GM21515 (cell line): ENCODE measurements around the gene VPS18.
A peak's percentile ranks its signal among the peaks of the same experiment; 100 is the strongest.

ENCODE experiments used
- ATAC-seq: cut with Tn5 transposase; IDR thresholded peaks from one replicate; pipeline ENCODE4 v1.9.1; 2021; ENCODE audit not compliant: unreplicated experiment

Gene VPS18

DNA sequence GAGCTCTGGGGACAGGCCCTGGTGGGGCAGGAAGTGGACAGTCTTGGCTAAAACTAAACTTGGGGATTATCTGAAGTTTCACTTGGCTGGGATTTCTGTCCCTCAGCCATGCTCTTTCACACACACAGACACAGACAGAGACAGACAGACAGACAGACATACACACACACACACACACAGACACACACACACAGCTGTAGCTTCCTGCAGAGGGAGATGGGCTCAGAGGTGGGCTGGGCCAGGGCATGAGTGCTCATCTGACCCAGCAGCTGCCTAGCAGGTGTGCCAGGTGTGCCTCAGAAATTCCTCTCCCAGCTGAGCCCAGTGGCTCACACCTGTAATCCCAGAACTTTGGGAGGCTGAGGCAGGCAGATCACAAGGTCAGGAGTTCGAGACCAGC lies 23.5 kb upstream of the VPS18 start:
- no peak for ATAC-seq

DNA sequence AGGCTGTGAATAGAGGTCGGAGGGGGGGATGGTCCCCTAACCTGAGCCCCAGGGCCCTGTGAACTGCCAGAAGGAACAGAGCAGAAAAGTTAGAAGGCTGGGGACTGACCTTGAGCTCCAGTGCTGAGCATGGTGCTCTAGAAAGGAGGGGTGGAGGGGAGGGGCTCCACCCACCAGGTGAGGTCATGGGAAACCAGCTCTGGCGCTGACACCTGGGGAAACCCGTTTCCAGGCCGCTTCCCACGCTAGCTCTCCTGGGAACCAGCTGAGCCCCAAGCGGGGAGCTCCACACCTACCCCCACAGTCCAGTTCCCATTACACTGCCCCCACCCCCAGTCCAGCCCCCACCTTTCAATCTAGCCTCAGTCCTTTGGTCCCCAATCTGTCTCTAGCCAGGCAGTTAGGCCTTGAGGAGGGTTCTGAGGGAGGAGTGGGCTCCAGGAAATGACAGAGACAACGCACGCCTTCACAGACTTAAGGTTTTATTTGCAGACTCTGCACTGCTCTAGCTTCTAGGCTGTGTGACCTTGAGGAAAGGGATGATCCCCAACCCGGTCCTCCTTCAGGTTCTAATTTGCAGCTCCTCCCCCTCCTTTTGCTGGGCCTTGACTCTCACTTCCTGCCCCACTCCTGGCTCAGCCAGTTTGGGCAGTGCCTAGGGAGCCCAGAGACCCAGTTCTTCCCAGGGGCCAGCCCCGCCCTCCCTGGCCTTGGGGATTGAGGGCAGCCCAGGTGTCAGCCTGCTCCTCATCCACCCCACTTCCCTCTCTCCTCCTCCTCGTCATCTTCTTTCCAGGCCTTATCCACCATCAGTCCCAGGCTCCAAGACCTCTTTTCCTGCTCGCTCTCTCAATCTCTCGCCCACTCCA lies 22.3 kb upstream of the VPS18 start:
- ATAC-seq: no peak

DNA sequence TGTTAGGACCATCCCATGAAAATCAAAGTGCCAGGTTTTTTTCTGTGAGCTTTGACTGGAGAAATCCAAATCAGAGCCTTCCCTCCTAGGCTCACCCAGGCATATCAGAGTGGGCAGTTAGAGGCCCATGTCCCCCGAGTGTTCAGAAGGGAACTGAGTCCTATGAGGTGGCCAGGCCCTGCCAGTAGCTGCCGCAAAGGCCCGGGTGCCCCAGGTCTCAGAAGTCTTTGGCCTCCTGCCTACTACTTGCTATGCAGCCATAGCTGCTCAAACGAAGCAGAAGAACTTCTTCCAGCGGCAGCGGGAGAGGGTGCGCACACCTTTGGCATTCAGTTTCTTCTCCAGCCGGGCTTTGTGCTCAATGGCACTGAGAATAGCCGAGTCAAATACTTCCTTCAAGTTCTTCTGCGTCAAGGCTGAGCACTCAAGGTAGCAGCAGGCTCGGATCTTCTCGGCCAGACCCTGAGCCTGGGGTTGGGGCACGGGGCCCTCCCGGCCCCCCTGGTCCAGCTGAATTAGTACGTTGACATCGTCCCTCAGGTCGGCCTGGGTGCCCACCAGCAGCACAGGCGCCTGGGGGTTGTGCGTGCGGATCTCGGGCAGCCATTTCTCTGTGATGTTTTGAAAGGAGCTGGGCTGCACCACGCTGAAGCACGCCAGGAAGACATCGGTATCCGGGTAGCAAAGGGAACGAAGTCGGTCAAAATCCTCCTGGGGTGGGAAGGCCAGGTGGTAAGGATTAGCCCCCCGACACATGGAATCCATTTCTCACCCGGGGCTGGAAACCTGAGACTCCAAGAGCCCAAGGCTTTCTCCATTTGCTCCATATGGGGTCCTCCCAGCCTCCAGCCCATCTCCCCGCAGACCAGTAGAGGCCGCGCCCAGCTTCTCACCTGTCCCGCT lies 21.2 kb upstream of the VPS18 start:
- no peak for ATAC-seq

DNA sequence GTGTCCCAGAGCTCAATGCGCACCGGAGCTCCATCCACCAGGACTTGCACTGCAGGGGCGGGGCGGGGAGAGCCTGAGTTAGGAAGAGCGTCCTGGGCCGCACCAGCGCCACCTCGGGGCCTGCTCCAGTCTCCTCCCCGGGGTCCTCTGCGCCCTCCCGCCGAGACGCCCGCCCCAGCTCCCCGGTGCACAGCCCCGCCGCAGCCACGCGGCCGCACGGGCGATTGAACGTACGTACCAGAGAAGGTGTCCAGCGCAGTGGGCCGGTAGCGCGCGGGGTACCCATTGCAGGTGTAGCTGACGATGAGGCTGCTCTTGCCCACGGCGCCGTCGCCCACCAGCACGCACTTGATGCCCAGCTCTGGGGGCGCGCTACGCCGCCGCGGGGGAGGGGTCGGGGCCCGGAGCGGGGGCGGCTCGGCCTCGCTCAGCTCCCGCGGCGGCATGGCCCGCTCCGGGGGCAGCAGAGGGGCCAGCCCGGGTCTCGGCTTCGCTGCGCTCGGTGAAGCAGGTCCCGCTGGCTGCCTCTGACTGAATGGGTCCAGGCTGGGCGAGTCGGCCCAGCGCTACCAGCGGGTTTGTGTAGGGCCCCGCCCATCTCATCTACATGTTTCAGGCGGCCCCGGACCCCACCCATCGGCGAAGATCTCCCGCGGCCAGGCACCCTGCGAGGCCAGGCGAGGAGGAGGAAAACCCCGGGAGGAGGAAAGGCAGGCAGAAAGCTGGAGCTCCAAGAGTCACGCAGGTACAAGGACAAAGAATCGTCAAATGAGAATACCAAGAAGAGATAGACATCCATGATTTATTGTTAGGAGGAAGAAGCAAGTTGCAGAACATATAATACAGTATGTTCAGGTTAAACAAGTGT lies 20.3 kb upstream of the VPS18 start, which contains the start of gene RHOV:
RHOV (minus strand) TSS at position 541 of the 868 bp plus-strand sequence; CDS start at position 446, 95 bp downstream.
- peak; percentile 50 for ATAC-seq

DNA sequence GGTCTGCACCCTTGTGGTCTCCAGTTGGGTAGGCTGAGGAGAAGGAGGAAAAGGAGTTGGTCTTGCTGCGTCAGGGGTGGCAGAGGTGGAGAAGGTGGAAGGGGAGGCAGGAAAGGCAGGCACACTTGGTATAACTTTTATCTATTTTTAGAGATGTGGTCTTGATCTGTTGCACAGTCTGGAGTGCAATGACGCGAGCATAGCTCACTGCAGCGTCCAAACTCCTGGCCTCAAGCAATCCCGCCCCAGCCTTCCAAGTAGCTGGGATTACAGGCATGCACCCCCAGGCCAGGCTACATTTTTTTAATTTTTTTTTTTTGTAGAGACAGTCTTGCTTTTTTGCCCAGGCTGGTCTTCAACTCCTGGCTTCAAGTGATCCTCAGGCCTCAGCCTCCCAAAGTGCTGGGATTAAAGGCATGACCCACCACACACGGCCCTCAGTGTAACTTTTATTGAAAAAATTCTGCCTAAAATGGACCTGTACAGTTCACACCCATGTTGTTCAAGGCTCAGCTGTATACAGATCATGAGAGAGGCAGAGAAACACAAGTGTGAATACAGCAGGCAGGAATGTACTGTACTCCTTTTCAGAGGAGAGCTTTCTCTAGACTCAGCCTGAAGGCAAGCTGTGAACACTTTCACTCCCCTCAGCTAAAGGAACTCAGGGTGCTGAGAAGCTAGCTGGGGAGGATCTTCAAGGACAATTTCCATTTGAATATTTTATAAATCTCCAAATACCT lies 18.1 kb upstream of the VPS18 start:
- no peak for ATAC-seq

DNA sequence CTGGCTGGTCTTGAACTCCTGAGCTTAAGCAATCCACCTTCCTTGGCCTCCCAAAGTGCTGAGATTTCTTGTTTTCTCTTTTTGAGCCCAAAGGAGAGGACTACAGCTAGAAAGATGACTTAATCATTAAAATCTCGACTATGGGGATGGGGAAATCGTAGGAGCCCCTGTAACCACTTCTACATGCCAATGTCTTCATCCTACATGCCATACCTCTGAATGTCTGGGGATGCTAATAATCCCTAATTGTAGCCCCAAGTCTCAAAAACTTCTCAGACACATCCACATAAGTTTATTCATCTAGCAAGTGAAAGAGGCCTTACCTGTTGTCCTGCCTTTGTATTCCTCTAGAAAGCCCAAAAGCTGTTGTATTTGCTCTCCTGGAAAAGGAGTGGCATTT lies 16.6 kb upstream of the VPS18 start:
- no peak for ATAC-seq

DNA sequence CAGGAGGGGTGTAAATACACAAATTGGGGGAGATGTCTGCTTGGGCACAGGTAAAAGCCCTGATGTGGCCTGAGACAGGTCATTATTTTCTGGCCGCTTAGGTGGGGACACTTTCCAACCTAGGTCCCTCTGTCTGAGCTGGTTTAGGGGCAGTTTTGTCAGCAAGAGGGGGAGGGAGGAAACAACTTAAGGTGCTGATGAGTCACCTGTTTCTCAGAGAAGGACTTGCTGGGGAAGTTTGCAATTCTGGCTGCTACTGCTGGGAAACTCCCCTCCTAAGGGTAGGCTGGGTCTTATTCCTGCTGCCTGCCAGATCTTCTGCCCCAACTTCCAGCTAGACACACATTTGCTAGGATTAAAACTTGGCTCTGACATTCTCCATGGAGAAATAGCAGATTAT lies 15.5 kb upstream of the VPS18 start:
- ATAC-seq: no peak

DNA sequence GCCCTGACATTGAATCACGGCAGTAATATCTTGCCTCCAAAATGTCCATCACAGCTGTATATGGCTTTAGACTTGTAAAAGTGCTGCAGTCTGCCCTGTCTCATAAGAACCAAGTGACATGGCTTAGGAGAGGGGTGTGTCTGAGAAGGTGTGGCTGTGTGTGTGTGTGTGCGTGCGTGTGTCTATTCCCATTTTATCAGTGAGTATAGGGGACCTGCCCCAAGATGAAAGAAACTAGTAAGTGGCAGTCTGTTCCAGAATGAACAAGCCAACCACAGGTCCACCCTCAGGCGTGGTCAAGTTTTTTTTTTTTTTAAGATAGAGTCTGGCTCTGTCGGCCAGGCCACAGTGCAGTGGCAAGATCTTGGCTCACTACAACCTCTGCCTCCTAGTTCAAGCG lies 14.6 kb upstream of the VPS18 start:
- no peak for ATAC-seq

DNA sequence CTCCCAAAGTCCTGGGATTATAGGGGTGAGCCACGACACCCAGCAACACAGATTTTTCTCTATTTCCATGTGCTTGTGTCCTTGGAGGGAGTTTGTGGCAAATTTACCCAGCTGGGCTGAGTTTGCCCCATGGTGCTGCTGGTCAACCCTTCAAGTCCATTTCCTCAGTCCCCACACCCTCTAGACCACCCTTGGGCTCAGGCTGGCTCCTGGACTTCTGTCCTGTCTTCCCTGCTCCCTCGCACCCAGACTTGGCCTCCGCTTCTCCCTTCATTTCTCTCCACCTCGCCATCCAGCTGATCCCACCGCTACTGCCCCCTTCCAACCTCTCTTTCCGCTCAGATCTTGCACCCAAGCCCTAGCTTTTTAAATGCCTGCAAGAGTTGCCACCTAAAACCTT lies 12.9 kb upstream of the VPS18 start:
- no peak for ATAC-seq

DNA sequence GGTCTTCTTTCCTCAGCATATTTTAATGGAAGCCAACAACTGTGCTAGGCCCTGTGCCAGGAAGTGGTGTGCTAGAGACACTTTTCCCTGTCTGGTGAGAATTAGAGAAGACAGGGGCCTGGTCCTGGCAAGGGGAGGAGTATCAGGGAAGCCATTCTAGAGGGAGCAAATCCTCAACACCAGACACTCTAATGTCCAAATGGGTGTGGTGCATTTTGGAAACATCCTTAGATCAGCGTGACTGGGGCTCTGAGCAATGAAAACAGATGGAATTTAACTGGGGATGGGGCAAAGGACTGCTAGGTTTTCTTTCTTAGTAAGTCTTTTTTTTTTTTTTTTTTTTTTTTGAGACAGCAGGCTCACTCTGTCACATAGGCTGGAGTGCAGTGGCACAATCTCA lies 7.7 kb upstream of the VPS18 start:
- no peak for ATAC-seq

DNA sequence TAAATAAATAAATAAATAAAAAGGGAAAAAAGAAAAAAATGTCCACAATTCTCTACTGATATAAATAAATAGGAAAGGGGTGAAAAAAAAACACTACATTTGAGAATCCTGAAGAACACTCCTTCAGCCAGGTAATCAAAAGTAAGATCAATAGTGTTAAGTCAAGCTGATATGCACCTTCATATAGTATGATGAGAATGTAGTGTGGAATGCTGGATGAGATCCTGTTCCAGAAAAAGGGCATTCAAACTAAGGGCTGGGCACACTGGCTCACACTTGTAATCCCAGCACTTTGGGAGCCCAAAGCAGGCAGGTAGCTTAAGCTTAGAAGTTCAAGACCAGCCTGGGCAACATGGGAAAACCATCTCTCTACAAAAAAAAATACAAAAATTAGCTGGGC lies 5.1 kb upstream of the VPS18 start:
- ATAC-seq: no peak

DNA sequence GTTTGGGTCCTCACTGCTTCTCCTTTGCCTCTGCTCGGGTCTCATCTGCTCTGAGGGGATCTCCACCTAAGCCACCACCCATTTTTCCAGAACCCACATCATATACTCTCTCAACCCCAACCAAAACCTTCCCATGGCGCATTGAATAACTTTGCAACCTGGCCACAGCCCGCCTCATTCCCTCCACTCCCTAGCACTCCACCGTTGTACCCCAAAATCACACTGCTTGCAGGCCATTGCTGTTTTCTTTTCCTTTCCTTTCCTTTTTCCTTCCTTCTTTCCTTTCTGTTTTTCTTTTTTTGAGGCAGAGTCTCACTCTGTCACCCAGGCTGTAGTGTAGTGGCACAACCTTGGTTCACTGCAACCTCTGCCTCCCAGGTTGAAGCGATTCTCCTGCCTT lies 3.1 kb upstream of the VPS18 start:
- no peak for ATAC-seq

DNA sequence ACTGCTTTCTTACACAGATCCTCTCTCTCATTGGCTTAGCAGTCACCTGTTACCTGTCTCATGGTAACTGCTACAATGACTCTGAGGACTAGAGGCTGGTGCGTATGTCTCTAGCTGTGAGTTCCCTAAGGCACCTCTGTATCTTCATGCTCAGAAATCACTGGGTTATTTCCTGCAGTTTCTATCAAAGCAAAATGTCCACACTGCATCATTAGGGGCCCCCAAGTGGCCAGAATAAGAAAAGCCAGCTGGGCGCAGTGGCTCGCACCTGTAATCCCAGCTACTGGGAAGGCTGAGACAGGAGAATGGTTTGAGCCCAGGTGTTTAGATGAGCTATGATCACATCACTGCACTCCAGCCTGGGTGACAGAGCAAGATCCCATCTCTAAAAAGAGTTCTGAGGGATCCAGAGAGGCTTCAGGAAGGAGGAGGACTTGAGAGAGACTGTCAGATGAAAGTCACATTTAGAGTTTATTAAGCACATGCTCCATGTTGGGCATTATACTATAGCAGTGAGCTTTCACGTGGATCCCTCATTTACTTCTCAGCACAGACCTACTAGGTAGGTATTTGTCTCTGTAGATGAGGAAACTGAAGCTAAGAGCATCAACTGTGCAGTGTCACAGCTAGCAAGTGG lies 2.3 kb upstream of the VPS18 start:
- no peak for ATAC-seq

DNA sequence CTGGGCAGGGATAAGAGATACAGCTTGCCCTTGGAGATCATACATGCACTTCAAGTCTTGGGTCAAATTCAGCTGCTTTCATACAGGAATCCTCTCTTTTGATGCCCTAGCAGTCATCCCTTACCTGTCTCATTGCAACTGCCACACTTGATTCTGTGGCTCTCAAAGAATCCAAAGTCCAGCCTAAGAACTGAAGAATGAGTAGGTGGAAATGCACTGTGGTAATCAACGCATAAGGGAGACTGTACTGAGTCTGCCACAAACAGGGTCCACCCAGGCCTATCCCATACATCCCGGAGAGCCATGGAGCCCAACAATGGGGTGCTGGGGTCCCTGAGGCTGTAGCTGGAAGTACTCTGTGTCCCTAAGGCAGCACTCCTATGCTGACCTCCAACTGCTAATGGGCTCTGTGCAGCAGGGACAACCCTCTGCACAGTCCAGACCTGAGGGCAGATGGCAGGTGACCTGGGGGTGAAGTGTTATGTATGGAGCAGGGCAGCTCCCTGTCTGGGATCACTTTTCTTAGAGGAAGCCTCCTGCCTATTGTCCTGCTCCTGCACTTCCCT lies 1.7 kb upstream of the VPS18 start:
- ATAC-seq: no peak

DNA sequence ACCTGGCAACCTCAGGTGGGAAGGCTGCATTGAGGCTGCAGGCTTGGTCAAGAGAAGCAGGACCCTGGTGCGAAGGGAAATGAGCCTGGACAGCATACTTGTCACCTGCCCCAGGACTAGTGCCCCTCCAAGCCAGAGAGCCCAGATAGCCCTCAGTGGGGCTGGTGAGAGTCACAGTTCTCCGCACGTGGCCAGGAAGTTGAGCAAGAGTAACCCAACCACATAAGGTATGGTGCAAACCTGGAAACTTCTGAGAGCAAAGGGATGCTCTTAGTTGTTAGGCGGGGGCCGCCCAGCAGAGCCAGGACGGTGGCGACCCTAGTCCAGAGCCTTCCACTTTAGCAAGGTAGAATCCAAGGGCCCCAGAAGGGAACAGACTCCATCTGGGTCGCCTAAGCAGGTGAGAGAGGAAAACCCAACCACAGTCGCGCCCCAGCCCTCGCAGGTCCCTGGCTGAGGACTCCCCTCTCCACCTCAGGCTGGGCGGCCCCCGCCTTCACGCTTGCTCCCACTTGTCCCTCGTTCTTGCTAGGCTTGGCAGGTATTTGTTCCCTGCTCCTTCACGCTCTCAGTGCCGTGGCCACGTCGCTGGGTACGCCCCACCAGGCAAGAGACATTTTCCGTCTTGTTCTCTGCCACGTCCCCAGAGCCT lies 1.1 kb upstream of the VPS18 start:
- ATAC-seq: no peak

DNA sequence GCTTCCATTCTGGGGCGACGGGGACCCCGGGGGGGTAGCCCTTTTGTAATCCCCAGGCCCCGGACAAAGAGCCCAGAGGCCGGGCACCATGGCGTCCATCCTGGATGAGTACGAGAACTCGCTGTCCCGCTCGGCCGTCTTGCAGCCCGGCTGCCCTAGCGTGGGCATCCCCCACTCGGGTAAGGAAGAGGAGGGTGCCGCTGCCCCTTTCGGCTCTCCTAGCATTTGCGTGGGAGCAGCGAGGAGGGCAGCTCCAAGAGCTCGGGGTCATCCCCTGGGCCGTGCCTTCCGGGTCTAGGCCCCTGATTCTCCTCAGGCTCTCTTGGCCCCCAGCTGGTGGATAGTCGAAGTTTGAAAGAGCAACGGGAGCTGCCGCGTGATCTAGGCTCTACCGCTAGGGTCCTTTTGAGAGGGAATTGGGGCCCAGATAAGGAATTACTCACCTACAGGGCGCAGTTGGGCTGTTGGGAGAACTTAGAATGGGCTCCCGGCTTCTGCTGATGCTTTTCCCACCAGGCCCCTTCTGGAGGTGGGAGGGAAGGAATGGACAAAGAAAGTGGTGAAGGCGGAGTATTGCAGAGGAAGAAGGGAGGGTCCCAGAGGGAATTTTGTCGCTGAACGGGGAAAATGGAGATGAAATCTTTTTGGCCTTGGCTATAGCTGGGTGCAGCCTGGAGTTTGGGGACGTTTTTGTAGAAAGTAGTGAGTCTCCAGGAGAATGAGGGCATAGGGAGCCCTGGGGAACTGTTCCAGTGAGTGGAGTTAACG lies 615 bp downstream of the VPS18 start:
- peak; percentile 41 for ATAC-seq

DNA sequence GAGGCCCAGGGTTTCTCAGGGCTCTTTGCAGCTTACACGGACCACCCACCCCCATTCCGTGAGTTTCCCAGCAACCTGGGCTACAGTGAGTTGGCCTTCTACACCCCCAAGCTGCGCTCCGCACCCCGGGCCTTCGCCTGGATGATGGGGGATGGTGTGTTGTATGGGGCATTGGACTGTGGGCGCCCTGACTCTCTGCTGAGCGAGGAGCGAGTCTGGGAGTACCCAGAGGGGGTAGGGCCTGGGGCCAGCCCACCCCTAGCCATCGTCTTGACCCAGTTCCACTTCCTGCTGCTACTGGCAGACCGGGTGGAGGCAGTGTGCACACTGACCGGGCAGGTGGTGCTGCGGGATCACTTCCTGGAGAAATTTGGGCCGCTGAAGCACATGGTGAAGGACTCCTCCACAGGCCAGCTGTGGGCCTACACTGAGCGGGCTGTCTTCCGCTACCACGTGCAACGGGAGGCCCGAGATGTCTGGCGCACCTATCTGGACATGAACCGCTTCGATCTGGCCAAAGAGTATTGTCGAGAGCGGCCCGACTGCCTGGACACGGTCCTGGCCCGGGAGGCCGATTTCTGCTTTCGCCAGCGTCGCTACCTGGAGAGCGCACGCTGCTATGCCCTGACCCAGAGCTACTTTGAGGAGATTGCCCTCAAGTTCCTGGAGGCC lies 5.4 kb downstream of the VPS18 start:
- no peak for ATAC-seq
